Prostate gland (tissue), 2 donors: Measurements from ENCODE around the gene CPLANE2.

Experiments used
- CTCF ChIP-seq, 4 experiments: fragments of 200-600 bp in 2 of 4; fragments of 450-650 bp in 2 of 4; sonication (generic) in 2 of 4; IDR thresholded peaks; 1 replicate in 3 of 4; 2 replicates in 1 of 4; pipeline ENCODE4 v1.5.1; 2016 to 2019; ENCODE audit warnings: antibody characterized with exemption in 4 of 4, mild to moderate bottlenecking in 2 of 4, moderate library complexity in 2 of 4
- POLR2A ChIP-seq: fragments of 450-650 bp; IDR thresholded peaks from one replicate; pipeline ENCODE4 v1.6.1; 2016; ENCODE audit warnings: antibody characterized with exemption, mild to moderate bottlenecking
- POLR2AphosphoS5 ChIP-seq: sonication (generic); formaldehyde crosslinking; IDR thresholded peaks from one replicate; pipeline ENCODE4 v1.6.1; 2017; ENCODE audit warnings: antibody characterized with exemption

DNA sequence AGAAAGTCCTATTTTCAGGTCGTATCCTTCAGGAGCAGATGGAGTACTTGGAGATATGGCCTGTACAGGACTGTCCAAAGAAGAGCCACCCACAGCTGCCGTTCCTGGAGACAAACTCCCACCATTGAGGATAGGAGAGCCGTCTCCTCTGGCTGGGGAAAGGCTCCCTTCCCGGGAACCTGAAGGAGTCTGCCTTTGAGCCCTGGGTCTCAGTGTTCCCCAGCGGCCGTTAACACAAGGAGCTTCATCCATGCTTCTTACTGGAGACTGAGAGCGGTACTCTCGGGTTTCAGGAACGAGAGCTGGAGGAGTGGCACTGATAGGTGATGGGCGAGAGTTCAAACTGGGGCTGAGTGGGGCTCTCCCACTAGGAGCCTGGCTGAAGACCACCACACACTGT is 14.4 kb upstream of the CPLANE2 start:
- TF ChIP-seq POLR2AphosphoS5 (no peak), POLR2A (no peak), CTCF (IDR thresholded peaks at IDR 0.05) (no peak)
